Bone marrow (tissue), 2 donors: ENCODE data around the gene ABCC3.

Source experiments
- DNase-seq, 2 donors: peaks; one replicate each; lab custom pipeline; 2025; lab: John Stamatoyannopoulos, UW

ABCC3 gene

GRCh38 chr17:50634224-50634914 lies at the start of gene ABCC3:
TSS of gene ABCC3 (plus strand) at chr17:50634881. CDS start at chr17:50634937, 56 bp downstream.
- DNase-seq = no peak

- no peak for DNase-seq
Measured at GRCh38 chr17:50585346-50585745, 49.3 kb upstream of the ABCC3 start.

GRCh38 chr17:50585891-50586290 lies 48.8 kb upstream of the ABCC3 start:
- DNase-seq = no peak

- no peak for DNase-seq
Measured at GRCh38 chr17:50586421-50587247, 48.0 kb upstream of the ABCC3 start.

- no peak for DNase-seq
Measured at GRCh38 chr17:50587571-50587970, 47.1 kb upstream of the ABCC3 start.

GRCh38 chr17:50588391-50589049 lies 46.2 kb upstream of the ABCC3 start:
- no peak for DNase-seq

- DNase-seq = no peak
Measured at GRCh38 chr17:50589095-50589705, 45.5 kb upstream of the ABCC3 start.

GRCh38 chr17:50590946-50591737 lies 43.5 kb upstream of the ABCC3 start:
- DNase-seq = no peak

- DNase-seq = no peak
Measured at GRCh38 chr17:50593321-50593720, 41.4 kb upstream of the ABCC3 start.

GRCh38 chr17:50594128-50594823 lies 40.4 kb upstream of the ABCC3 start:
- DNase-seq = no peak

- DNase-seq = no peak
Measured at GRCh38 chr17:50594892-50595291, 39.8 kb upstream of the ABCC3 start.

- no peak for DNase-seq
Measured at GRCh38 chr17:50596191-50597037, 38.3 kb upstream of the ABCC3 start.

GRCh38 chr17:50598487-50598886 lies 36.2 kb upstream of the ABCC3 start:
- no peak for DNase-seq

- DNase-seq = no peak
Measured at GRCh38 chr17:50599606-50600005, 35.1 kb upstream of the ABCC3 start.

- DNase-seq = no peak
Measured at GRCh38 chr17:50601823-50602375, 32.8 kb upstream of the ABCC3 start.

GRCh38 chr17:50602836-50603235 lies 31.8 kb upstream of the ABCC3 start:
- no peak for DNase-seq

GRCh38 chr17:50603340-50603739 lies 31.3 kb upstream of the ABCC3 start:
- DNase-seq = no peak

- no peak for DNase-seq
Measured at GRCh38 chr17:50604513-50604912, 30.2 kb upstream of the ABCC3 start.

GRCh38 chr17:50605429-50605828 lies 29.3 kb upstream of the ABCC3 start:
- no peak for DNase-seq
